Right ventricle myocardium superior (tissue), 1 donor: Measurements from ENCODE around the gene AMBRA1. TPM values are rescaled to one million over a fixed set of nuclear protein-coding genes. Genes with fewer than 3 reads are reported as not detected.
A peak's percentile ranks its signal among the peaks of the same experiment; 100 is the strongest.

Source experiments
- ATAC-seq: fragments of 200-7000 bp; cut with Tn5 transposase; one replicate; pipeline ENCODE4 v1.9.1; 2020; ENCODE audit warnings: mild to moderate bottlenecking; ENCODE audit not compliant: poor library complexity
- DNase-seq: peaks from one replicate; pipeline ENCODE4 v3.0.0-alpha.2; 2020
- intact Hi-C: fragments of 100-400 bp; cut with DNase I; formaldehyde crosslinking; loops from one replicate; pipeline ENCODE4 v1.11.2; 2022
- total RNA-seq: library from RNA; stranded (reverse); fragmentation: NEBNext Ultra II Directional; extraction: Animal tissue kit (Norgen Biotek cat#: 25700); gene quantifications from one replicate; pipeline ENCODE4 v1.2.1, GENCODE V29; 2021
- donor health status: DM: no; HTN: yes; CAD: no; lungs with severe emphysema.

AMBRA1 gene
- total RNA-seq, 1 donor from 2014 or later = 12.3 TPM

DNA sequence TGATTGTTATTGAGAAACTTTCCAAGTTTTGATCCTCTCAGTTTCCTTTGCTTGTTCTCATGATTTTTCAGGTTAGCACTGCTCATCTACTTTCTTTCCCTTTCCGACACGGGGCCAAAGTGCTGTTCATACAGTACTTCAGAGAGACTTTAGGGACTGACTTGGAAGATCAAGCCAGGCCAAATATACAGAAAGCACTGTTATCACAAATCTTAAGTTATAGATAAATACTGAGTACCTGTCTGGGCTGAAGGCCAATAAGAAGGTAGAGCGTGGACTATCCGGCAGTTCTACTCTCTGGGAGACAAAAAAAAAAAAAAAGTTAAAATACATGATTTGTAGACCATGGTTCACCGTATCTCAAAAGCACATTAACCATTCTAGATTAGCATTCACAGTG is 46.2 kb downstream of the AMBRA1 start:
- no peak for ATAC-seq

GRCh38 chr11:46543564-46543963 is 50.3 kb downstream of the AMBRA1 start:
- DNase-seq (no peak), ATAC-seq (no peak)
- intact Hi-C loops = no loop called here

More for the DNA sequence above, 46.2 kb downstream of the AMBRA1 start:
- intact Hi-C loops = no loop called here
- no peak for DNase-seq

DNA sequence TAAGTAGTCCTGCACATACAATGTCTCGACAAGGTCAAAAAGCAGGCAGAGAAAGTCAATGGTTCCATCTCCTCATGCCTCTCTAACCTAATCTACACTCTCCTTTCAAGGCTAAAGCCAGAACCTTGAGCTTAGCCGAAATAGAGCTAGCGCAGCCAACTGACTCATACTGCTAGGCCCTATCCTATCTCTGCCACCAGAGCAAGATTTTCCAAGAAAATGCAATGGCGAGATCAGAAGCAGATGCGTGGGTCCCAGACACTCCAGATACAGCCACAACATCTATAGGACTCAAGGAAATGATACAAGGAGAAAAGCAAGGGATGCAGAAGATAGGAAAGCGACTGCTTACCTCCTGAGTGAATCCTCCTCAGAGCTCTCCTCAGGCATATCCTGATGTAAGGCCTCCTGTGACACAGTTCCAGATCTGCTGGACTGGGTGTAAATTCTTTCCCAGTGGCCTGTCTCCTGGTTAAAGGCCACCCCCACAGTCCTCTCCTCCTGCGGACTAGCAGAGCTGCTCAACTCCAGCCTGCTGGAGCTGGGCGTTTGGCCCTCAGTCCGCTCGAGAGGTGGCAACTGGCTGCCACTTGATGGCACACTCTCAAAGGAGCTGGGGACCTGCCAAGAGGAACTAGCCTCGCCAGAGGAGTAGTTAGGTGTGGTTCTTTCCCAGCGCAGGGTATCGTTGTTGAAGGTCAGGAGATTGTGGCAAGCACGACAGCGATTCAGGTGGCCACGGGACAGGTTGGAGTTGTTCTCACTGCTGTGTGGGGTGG is 52.0 kb downstream of the AMBRA1 start:
- intact Hi-C loops = no loop called here
- peak; percentile 61 for DNase-seq
- ATAC-seq = peak; percentile 76

DNA sequence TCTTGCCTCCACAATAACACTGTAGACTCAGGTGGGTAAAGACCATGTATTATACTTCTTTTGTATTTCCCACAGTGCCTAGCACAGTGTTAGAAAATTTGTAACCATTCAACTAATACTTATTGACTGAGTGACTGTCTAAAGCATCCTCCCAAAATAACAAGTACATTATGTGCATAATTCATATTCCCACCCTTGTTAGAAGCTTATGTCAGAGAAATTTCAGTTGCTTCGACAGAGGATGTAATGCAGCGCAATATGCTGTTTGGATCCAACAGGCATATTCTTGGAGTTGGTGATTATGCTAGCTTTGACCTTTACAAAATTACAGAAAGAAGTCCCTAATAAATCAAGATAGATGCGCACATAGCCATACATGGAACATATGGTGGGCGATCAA is 53.0 kb downstream of the AMBRA1 start:
- DNase-seq = no peak
- intact Hi-C loops = no loop called here
- ATAC-seq = no peak

DNA sequence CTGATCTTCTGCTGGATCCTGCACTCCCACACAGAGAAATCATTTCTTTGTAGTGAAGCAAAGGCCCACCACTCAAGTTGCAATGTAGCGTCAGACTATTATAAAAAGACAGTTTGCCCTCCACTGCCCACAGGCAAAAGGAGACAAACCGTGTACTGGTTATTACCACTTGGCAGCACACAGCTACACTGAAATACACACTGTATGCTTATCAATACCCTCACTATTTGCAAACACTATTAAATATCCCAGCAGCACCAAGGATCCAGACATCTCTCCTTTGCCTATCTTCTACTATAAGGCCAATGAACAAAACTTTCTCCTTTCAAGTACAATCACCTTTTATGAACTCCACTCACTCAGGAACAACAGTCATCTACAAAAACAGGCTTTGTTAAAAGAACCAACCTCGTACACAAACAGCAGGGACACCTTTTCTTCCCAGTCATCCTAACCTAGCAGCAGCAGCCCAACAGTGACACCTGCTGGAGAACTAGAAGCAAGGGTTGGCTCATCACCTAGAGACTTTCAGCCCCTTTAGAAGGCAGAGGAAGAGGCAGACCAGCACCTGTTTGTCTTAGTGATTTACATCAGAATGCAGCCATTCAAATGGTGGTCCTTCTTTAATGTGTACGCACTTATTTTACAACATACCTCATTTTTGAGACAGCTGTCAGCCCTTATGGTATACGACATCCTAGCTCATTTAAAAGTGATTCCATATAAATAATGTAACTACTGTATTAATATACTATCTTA is 56.1 kb downstream of the AMBRA1 start:
- peak; percentile 84 for ATAC-seq

GRCh38 chr11:46537121-46537520 is 56.7 kb downstream of the AMBRA1 start:
- ATAC-seq (no peak), DNase-seq (no peak)
- intact Hi-C loops = no loop called here

More for the DNA sequence above, 56.1 kb downstream of the AMBRA1 start:
- intact Hi-C loops = loop anchor here (2.0 kb wide), 1 partner anchor 149 kb away; no protein-coding TSS in a partner anchor
- DNase-seq = peak; percentile 54

DNA sequence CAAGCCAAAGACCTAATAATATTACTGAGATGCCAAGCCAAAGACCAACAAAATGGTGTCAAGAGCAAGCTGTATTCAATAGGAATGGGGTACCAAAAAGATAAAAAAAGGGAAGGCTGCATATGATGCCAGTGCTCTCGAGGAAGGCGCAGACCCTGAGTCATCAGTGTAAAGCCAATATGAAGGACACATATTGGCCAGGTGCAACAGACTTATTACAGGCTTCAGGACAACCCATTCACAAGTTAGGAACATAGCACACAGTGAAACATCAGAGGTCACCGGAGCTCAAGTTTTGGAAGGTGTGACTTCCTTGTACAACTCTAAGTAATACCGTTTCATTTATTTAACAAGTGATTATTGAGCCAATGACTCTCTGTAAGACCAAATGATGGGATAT is 58.1 kb downstream of the AMBRA1 start:
- ATAC-seq (no peak), DNase-seq (no peak)
- intact Hi-C loops = no loop called here

DNA sequence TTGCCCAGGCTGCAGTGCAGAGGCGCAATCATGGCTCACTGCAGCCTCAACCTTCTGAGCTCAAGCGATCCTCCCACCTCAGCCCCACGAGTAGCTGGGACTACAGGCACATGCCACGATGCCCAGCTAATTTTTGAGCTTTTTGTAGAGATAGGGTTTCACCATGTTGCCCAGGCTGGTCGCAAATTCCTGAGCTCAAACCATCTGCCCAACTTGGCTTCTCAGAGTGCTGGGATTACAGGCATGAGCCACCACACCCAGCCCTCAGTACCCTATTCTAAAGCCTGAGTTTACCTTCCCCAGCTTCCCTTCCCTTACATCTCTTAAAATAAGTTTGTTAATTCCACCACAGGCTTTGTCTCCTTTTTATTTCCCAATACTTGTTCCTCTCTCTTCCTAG is 59.1 kb downstream of the AMBRA1 start:
- ATAC-seq (no peak), DNase-seq (no peak)
- intact Hi-C loops = no loop called here

DNA sequence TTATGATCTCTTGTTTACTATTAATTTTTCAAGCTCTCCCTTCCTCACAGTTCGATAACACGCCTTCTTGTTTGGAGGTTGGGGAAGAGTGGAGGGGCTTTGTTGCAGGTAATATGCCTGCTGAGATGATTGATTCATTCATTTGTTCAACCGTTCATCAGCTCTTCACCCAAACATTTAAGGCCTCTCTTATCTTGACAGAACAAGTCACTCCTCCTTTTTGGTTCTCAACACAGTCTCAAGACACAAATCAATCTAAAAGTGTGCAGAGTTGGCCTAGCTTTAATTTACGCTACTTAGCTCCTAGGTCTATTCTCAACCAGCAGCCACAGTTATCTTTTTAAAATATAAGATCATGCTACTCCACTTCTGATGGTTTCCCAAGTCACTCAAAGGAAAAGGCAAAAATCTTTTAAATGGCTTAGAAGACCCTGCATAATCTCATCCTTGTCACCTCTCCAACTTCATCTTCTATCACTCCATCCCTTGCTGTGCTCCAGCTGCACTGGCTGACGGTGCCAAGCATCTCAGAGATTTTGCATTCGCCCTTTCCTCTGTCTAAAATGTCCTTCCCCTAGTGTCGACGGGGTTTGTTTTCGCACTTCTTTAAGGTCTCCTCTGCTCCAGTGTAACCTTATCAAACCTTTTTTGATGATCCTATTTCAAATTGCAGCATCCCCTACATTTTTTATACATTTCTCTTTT is 60.3 kb downstream of the AMBRA1 start:
- intact Hi-C loops = no loop called here
- ATAC-seq (no peak), DNase-seq (no peak)

GRCh38 chr11:46529928-46530574 is 63.8 kb downstream of the AMBRA1 start:
- ATAC-seq (peak; percentile 61), DNase-seq (no peak)
- intact Hi-C loops = no loop called here

GRCh38 chr11:46529095-46529905 is 64.5 kb downstream of the AMBRA1 start:
- ATAC-seq (peak; percentile 82), DNase-seq (peak; percentile 68)
- intact Hi-C loops = no loop called here

GRCh38 chr11:46528445-46529094 is 65.3 kb downstream of the AMBRA1 start:
- intact Hi-C loops = no loop called here
- ATAC-seq (no peak), DNase-seq (no peak)

DNA sequence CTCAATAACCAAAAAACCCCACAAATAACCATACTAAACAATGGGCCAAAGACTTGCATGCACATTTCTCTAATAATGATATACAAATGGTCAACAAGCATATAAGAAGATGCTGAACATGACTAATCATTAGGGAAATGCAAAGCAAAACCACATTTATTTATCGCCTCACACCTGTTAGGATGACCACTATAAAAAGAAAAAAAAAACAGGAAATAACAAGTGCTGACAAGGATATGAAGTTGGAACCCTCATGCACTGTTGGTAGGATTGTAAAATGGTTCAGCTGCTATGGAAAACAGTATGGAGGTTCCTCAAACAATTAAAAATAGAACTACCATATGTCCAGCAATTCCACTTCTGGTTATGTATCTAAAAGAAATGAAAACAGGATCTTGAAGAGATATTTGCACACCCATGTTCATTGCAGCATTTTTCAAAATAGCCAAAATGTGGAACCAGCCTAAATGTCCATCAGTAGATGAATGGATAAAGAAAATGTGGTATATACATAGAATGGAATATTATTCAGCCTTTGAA is 66.2 kb downstream of the AMBRA1 start:
- ATAC-seq = no peak
- DNase-seq = no peak
- intact Hi-C loops = no loop called here

DNA sequence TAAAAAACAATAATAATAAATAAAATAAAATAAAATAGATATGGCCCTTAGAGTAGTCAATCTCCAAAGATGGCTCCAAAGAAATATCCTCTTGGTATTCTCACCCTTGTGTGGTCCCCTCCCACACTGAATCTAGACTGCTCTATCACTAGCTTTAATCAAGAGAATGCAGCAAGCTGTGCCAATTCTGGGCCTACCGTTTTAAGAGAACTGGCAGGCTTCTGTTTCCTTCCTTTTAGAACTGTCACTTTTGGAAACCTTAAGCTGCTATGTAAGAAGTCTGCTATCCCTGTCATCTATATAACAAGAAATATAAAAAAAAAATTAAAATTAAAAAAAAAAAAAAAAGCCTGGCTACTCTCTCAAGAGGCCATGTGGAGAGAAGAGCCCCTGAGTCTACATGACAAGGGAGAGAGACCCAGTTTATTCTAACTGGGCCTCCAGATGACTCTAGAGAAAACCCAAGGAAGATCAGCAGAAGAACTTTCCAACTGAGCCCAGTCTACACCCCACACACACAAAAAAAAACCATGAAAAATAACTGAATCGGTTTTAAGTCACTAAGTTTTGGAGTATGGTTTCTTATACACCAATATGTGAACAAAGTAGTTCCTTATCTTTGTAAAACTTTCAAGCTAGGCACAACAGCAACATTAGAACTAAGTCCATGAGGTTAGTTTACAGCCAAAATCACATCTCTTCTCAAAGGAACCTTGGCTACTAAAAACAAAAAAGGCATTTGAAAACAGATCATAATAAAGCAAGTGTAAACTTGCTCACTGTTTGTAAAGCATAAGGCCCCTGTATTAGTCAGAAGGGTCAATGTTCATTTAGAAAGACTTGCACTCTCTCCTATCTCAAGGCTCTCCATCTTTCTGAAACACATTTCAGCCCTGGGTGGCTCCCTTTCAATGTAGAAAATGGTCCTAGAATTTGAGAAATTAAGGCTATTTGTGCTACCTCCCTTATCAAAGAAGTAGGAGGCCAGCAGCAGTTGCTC is 67.3 kb downstream of the AMBRA1 start:
- no peak for DNase-seq
- intact Hi-C loops = no loop called here
- ATAC-seq = no peak

DNA sequence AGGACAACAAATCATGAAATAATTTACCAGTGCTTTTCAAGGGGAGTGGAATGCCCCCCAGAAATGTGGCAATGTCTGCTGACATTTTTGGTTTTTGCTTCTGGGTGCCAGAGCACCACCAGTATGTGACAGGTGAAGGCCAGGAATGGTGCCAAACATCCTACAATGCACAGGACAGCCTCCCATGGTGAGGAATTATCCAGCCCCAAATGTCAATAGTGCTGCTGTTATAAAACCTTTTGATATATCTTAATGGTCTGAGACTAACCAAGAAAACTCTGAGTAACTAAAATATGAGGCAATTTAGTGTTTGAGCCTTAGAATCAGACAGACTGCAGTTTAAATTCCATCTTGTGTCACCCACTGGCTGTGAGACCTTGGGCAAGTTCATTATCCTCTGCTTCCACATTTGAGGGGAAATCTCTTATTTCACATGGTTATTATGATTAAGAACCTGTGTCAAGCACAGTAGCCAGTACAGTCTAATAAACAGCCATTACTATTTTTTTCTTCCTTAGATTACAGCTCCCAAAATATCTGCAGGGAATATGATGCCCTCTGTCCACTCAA is 69.5 kb downstream of the AMBRA1 start:
- DNase-seq (no peak), ATAC-seq (no peak)
- intact Hi-C loops = no loop called here

- no peak for ATAC-seq
- intact Hi-C loops = no loop called here
- DNase-seq = no peak
Observed at GRCh38 chr11:46523290-46523689, 70.5 kb downstream of the AMBRA1 start.
